ENCODE results near the gene DTNB.
"Not testable (repeated sequence)": the region's sequence is repeated elsewhere in the genome, so short reads cannot be mapped to it uniquely, and the experiment has no call there.

DTNB gene

DNA sequence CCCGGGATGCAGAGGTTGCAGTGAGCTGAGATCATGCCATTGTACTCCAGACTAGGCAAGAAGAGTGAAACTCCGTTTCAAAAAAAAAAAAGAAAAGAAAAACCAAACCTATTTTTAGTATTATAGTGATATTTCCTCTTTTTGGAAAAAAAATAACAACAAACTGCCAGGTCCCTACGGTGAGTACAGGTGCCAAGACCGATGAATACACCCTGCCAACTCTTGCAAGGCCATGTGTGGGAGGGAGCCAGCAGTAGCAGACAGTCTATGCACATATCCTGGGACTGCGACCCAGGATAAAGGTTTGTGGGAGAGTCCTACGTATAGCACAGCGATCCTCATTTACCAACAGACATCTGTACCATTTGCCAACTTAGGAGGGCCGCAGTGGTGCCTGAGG, 262.1 kb downstream of the DTNB start:
- TF ChIP-seq, protein P1, sequence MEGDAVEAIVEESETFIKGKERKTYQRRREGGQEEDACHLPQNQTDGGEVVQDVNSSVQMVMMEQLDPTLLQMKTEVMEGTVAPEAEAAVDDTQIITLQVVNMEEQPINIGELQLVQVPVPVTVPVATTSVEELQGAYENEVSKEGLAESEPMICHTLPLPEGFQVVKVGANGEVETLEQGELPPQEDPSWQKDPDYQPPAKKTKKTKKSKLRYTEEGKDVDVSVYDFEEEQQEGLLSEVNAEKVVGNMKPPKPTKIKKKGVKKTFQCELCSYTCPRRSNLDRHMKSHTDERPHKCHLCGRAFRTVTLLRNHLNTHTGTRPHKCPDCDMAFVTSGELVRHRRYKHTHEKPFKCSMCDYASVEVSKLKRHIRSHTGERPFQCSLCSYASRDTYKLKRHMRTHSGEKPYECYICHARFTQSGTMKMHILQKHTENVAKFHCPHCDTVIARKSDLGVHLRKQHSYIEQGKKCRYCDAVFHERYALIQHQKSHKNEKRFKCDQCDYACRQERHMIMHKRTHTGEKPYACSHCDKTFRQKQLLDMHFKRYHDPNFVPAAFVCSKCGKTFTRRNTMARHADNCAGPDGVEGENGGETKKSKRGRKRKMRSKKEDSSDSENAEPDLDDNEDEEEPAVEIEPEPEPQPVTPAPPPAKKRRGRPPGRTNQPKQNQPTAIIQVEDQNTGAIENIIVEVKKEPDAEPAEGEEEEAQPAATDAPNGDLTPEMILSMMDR (IDR thresholded peaks at IDR 0.05; ENCODE audit: control insufficient read depth, insufficient read depth, low read depth, low read length, missing control alignments), result no peak
- no peak for DNase-seq (ENCODE audit: low read depth)
- no peak overlapping the region for H3K4me3 ChIP-seq (ENCODE audit: control insufficient read depth, low read depth, low read length)

- no peak overlapping the region for H3K4me3 ChIP-seq (ENCODE audit: control insufficient read depth, low read depth, low read length)
These were observed 263.0 kb downstream of the DTNB start for GRCh38 chr2:25410370-25410769.

GRCh38 chr2:25409468-25409867, 263.9 kb downstream of the DTNB start:
- TF ChIP-seq, protein P1 (IDR thresholded peaks at IDR 0.05; ENCODE audit: control insufficient read depth, insufficient read depth, low read depth, low read length, missing control alignments), result no peak
- H3K4me3 ChIP-seq (ENCODE audit: control insufficient read depth, low read depth, low read length), result no peak overlapping the region
- no peak for DNase-seq (ENCODE audit: low read depth)

More at GRCh38 chr2:25410370-25410769, 263.0 kb downstream of the DTNB start:
- no peak for DNase-seq (ENCODE audit: low read depth)
- TF ChIP-seq, protein P1 (IDR thresholded peaks at IDR 0.05; ENCODE audit: control insufficient read depth, insufficient read depth, low read depth, low read length, missing control alignments), result no peak

- DNase-seq (ENCODE audit: low read depth), result no peak
- H3K4me3 ChIP-seq (ENCODE audit: control insufficient read depth, low read depth, low read length), result no peak overlapping the region
- TF ChIP-seq, protein P1 (IDR thresholded peaks at IDR 0.05; ENCODE audit: control insufficient read depth, insufficient read depth, low read depth, low read length, missing control alignments), result no peak
These were observed 264.3 kb downstream of the DTNB start for GRCh38 chr2:25409044-25409443.

DNA sequence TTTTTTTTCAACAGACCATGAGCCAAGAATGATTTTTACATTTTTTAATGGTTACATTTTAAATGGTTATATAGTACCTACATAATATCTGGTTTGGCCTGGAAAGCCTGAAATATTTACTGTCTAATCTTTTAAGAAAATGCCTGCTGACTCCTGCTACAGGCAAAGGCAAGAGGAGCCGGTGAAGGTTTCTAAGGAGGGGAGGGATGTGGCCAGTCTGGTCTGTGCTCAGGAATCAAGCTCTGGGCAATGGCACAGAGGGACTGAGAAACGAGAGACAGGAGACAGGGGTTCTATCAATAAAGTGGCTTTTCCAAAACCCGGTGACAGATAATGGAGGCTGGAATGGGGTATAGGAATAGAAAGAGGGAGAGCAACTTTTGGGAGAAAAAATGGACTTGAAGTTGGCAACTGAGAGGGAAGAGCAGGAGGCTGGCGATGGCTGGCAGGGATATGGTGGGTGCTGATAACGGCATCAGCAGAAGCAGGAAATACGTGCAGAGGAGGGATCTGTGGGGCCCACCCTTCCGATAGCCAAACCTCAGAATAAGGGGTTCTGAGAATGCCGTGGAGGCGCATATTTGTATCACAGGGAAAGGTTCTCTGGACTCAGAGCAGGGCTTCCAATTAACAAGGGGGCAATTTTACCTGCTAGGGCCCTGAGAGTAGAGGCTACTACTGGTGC, 267.6 kb downstream of the DTNB start:
- TF ChIP-seq, protein P1 (IDR thresholded peaks at IDR 0.05; ENCODE audit: control insufficient read depth, insufficient read depth, low read depth, low read length, missing control alignments), result no peak

GRCh38 chr2:25403120-25403760, 270.1 kb downstream of the DTNB start:
- not testable (repeated sequence) for DNase-seq (ENCODE audit: low read depth); H3K4me3 ChIP-seq (ENCODE audit: control insufficient read depth, low read depth, low read length)

More for the DNA sequence above, 267.6 kb downstream of the DTNB start:
- no peak overlapping the region for H3K4me3 ChIP-seq (ENCODE audit: control insufficient read depth, low read depth, low read length)
- no peak for DNase-seq (ENCODE audit: low read depth)

DNA sequence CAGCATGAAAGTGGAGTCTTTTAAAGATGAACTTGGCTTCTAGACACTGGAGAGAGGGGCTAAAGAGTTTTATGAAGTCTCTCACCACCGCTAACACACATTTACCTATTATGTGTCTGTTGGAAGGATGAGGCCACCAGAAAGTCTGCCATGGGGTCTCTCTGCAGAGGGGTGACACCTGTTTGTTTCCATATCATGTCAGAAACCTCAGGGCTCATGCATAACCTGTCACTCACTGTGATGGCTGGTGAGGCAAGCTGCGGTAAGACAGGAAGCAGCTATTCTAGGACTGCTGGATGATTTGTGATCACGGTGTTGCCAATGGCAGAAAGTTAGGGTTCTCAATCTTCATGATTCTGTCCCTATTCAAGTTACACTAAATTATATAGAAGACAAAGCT, 270.9 kb downstream of the DTNB start:
- DNase-seq (ENCODE audit: low read depth), result no peak
- H3K4me3 ChIP-seq (ENCODE audit: control insufficient read depth, low read depth, low read length), result no peak overlapping the region
- TF ChIP-seq, protein P1 (IDR thresholded peaks at IDR 0.05; ENCODE audit: control insufficient read depth, insufficient read depth, low read depth, low read length, missing control alignments), result no peak
